B cell (primary cell): ENCODE measurements around the gene MAN2B2. TPM values are rescaled to one million over a fixed set of nuclear protein-coding genes. Genes with fewer than 3 reads are reported as not detected.
A peak's percentile ranks its signal among the peaks of the same experiment; 100 is the strongest.

Experiments
- ATAC-seq: fragments of 200-7000 bp; cut with Tn5 transposase; one replicate; pipeline ENCODE4 v1.10.0; 2021; ENCODE audit warnings: low read depth, mild to moderate bottlenecking, moderate number of reproducible peaks, moderate library complexity
- CTCF ChIA-PET: fragments of 350-600 bp; sonication (Branson Sonifier 250); formaldehyde crosslinking; loops from one replicate; lab custom pipeline; 2021; ENCODE audit warnings: antibody characterized with exemption, inconsistent platforms; lab: Charles Lee
- POLR2A ChIA-PET: fragments of 350-600 bp; sonication (Branson Sonifier 250); formaldehyde crosslinking; loops from one replicate; lab custom pipeline; 2021; ENCODE audit warnings: antibody characterized with exemption; lab: Charles Lee
- DNase-seq: peaks from one replicate; pipeline ENCODE4 v3.0.0; 2013
- H2AFZ ChIP-seq: 2 replicates; pipeline ENCODE4 v1.6.1; 2012; ENCODE audit warnings: mild to moderate bottlenecking, low read depth, low read length; ENCODE audit not compliant: insufficient read depth, poor library complexity, severe bottlenecking
- H3K27ac ChIP-seq, 2 donors: 1 replicate in 1 of 2; 2 replicates in 1 of 2; pipeline ENCODE4 v1.5.1; 2012 to 2013; ENCODE audit warnings: low read length in 2 of 2, mild to moderate bottlenecking in 2 of 2, moderate library complexity in 1 of 2
- H3K27me3 ChIP-seq, 4 experiments: fragments of 200-600 bp in 1 of 4; sonication (generic) in 1 of 4; replicated peaks in 1 of 4; 1 replicate in 2 of 4; 2 replicates in 2 of 4; pipeline versions ENCODE4 v1.6.1 to v1.7.0; 2013 to 2016; ENCODE audit warnings: low read length in 3 of 4, mild to moderate bottlenecking in 2 of 4, mixed read lengths in 1 of 4, moderate library complexity in 1 of 4; ENCODE audit not compliant: insufficient read depth in 4 of 4, control insufficient read depth in 3 of 4; ENCODE audit errors: control extremely low read depth in 1 of 4
- H3K36me3 ChIP-seq, 2 experiments: replicated peaks in 1 of 2; 1 replicate in 1 of 2; 2 replicates in 1 of 2; pipeline versions ENCODE4 v1.6.1 to v1.7.1; 2013; ENCODE audit warnings: low read length in 1 of 2; ENCODE audit not compliant: insufficient read depth in 2 of 2, control insufficient read depth in 1 of 2; ENCODE audit errors: control extremely low read depth in 1 of 2, extremely low read depth in 1 of 2
- H3K4me1 ChIP-seq, 2 donors: fragments of 200-600 bp in 1 of 2; sonication (generic) in 1 of 2; 1 replicate in 1 of 2; 2 replicates in 1 of 2; pipeline versions ENCODE4 v1.5.1 to v1.6.1; 2013 to 2017; ENCODE audit warnings: low read length in 2 of 2; ENCODE audit not compliant: control insufficient read depth in 2 of 2, insufficient read depth in 2 of 2
- H3K4me2 ChIP-seq: replicated peaks from 2 replicates; pipeline ENCODE3; 2012; ENCODE audit warnings: mild to moderate bottlenecking, low read depth, low read length; ENCODE audit not compliant: poor library complexity, severe bottlenecking
- H3K4me3 ChIP-seq, 5 experiments: fragments of 200-600 bp in 1 of 5; sonication (generic) in 1 of 5; 1 replicate in 3 of 5; 2 replicates in 2 of 5; pipeline versions ENCODE4 v1.5.1 to v1.7.0; 2011 to 2016; ENCODE audit warnings: low read length in 4 of 5, mild to moderate bottlenecking in 4 of 5, low read depth in 2 of 5, control low read depth in 1 of 5, moderate library complexity in 1 of 5; ENCODE audit not compliant: insufficient read depth in 1 of 5; ENCODE audit errors: control extremely low read depth in 1 of 5, extremely low read depth in 1 of 5
- H3K79me2 ChIP-seq: fragments of 200-600 bp; sonication (generic); one replicate; pipeline ENCODE4 v1.6.0; 2016; ENCODE audit warnings: low read length; ENCODE audit not compliant: control insufficient read depth, insufficient read depth
- H3K9ac ChIP-seq: fragments of 200-600 bp; sonication (generic); 2 replicates; pipeline ENCODE4 v1.6.1; 2017; ENCODE audit warnings: mild to moderate bottlenecking, low read length, moderate library complexity
- H3K9me3 ChIP-seq, 3 donors: one replicate each; pipeline versions ENCODE4 v1.6.1 to v1.7.1; 2013; ENCODE audit warnings: low read length in 2 of 3; ENCODE audit not compliant: control insufficient read depth in 2 of 3, insufficient read depth in 1 of 3; ENCODE audit errors: control extremely low read depth in 1 of 3
- H4K20me1 ChIP-seq: 2 replicates; pipeline ENCODE4 v1.6.0; 2012; ENCODE audit warnings: mild to moderate bottlenecking, low read length; ENCODE audit not compliant: insufficient read depth, control insufficient read depth, poor library complexity, severe bottlenecking
- H3K27ac Mint-ChIP-seq: one replicate; pipeline ENCODE4 v1.8.0; 2021; ENCODE audit warnings: mixed read lengths
- H3K27me3 Mint-ChIP-seq: one replicate; pipeline ENCODE4 v1.8.0; 2021; ENCODE audit warnings: mixed read lengths
- H3K4me1 Mint-ChIP-seq: one replicate; pipeline ENCODE4 v1.8.0; 2021; ENCODE audit warnings: mixed read lengths
- H3K4me3 Mint-ChIP-seq: one replicate; pipeline ENCODE4 v1.8.0; 2021; ENCODE audit warnings: mixed read lengths
- H3K9me3 Mint-ChIP-seq: one replicate; pipeline ENCODE4 v1.8.0; 2022; ENCODE audit warnings: mixed read lengths; ENCODE audit not compliant: insufficient read depth
- EZH2 ChIP-seq: IDR thresholded peaks from 2 replicates; pipeline ENCODE4 v1.6.1; 2012; ENCODE audit warnings: borderline replicate concordance, low read depth, mild to moderate bottlenecking, moderate library complexity, low read length; ENCODE audit not compliant: insufficient read depth, poor library complexity, severe bottlenecking
- WGBS: methylation state at CpG from one replicate; pipeline ENCODE4 v1.1.5; 2013; ENCODE audit warnings: missing lambda C conversion rate; ENCODE audit not compliant: insufficient coverage; 5-methylcytosine and 5-hydroxymethylcytosine counted together
- intact Hi-C: fragments of 100-400 bp; cut with micrococcal nuclease; formaldehyde crosslinking; loops from one replicate; pipeline ENCODE4 v1.10.0; 2022
- polyA plus RNA-seq: library from polyadenylated mRNA; depleted of rRNA; stranded (reverse); fragments of >200 nt; gene quantifications from 2 replicates; pipeline ENCODE4 v1.2.3, GENCODE V29; 2012
- total RNA-seq, 2 donors: library from RNA; stranded (reverse); fragments of 120-200 nt in 1 of 2; gene quantifications; 1 replicate in 1 of 2; 2 replicates in 1 of 2; pipeline versions ENCODE4 v1.2.3 to v1.2.4, GENCODE V29; 2013 to 2022
- TF ChIP-seq, protein P1 (sequence below): fragments of 200-600 bp; IDR thresholded peaks from one replicate; pipeline ENCODE4 v1.8.0; 2022; ENCODE audit warnings: antibody characterized with exemption, mild to moderate bottlenecking

MAN2B2 gene
- total and polyA plus RNA-seq, 2 donors (not counting 1 experiment from before 2014, with no cell fraction given), result 35.0 to 37.0 TPM

GRCh38 chr4:6546681-6547447, 28.1 kb upstream of the MAN2B2 start:
- H4K20me1 ChIP-seq, result no peaks in the 10 kb centered on the region
- no peak overlapping the region for H3K4me3 Mint-ChIP-seq
- peaks cover 0 to 14% (median 0%) of the 10 kb centered on the region in 4 experiments for H3K27me3 ChIP-seq
- H3K4me1 Mint-ChIP-seq, result no peaks in the 10 kb centered on the region
- H3K36me3 ChIP-seq, result no peaks in the 10 kb centered on the region
- no peaks in the 10 kb centered on the region for H3K4me1 ChIP-seq
- H3K4me3 ChIP-seq, result no peak overlapping the region
- H2AFZ ChIP-seq, result no peak overlapping the region
- H3K9me3 ChIP-seq, result peaks cover 0 to 17% (median 2%) of the 10 kb centered on the region in 3 donors
- no peak overlapping the region for H3K27ac Mint-ChIP-seq
- H3K9me3 Mint-ChIP-seq, result peaks cover 2% of the 10 kb centered on the region
- peak; percentile 67 for DNase-seq
- WGBS, result 27% methylated on average over 14 of the region's 19 CpGs
- H3K4me2 ChIP-seq, result no peak overlapping the region
- ATAC-seq, result peak; percentile 64
- POLR2A ChIA-PET, result no interaction called here
- no peaks in the 10 kb centered on the region for H3K79me2 ChIP-seq
- no peak overlapping the region for H3K27ac ChIP-seq
- TF ChIP-seq EZH2, result no peak
- TF ChIP-seq, protein P1, sequence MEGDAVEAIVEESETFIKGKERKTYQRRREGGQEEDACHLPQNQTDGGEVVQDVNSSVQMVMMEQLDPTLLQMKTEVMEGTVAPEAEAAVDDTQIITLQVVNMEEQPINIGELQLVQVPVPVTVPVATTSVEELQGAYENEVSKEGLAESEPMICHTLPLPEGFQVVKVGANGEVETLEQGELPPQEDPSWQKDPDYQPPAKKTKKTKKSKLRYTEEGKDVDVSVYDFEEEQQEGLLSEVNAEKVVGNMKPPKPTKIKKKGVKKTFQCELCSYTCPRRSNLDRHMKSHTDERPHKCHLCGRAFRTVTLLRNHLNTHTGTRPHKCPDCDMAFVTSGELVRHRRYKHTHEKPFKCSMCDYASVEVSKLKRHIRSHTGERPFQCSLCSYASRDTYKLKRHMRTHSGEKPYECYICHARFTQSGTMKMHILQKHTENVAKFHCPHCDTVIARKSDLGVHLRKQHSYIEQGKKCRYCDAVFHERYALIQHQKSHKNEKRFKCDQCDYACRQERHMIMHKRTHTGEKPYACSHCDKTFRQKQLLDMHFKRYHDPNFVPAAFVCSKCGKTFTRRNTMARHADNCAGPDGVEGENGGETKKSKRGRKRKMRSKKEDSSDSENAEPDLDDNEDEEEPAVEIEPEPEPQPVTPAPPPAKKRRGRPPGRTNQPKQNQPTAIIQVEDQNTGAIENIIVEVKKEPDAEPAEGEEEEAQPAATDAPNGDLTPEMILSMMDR, result peak; percentile 78
- CTCF ChIA-PET, result interaction anchor here (1.0 to 2.8 kb wide), 3 partner anchors 12 to 298 kb away, joined by 3 to 21 read pairs (median 3); no protein-coding TSS in a partner anchor
- intact Hi-C loops, result no loop called here
- H3K9ac ChIP-seq, result no peak overlapping the region
- H3K27me3 Mint-ChIP-seq, result peaks cover 35% of the 10 kb centered on the region
